Measurements from ENCODE around the gene VSIG10. TPM values are rescaled to one million over a fixed set of nuclear protein-coding genes. Genes with fewer than 3 reads are reported as not detected.
A peak's percentile ranks its signal among the peaks of the same experiment; 100 is the strongest.

Gene VSIG10
- total RNA-seq, 1 experiment from 2014 or later, result 56.2 TPM

DNA sequence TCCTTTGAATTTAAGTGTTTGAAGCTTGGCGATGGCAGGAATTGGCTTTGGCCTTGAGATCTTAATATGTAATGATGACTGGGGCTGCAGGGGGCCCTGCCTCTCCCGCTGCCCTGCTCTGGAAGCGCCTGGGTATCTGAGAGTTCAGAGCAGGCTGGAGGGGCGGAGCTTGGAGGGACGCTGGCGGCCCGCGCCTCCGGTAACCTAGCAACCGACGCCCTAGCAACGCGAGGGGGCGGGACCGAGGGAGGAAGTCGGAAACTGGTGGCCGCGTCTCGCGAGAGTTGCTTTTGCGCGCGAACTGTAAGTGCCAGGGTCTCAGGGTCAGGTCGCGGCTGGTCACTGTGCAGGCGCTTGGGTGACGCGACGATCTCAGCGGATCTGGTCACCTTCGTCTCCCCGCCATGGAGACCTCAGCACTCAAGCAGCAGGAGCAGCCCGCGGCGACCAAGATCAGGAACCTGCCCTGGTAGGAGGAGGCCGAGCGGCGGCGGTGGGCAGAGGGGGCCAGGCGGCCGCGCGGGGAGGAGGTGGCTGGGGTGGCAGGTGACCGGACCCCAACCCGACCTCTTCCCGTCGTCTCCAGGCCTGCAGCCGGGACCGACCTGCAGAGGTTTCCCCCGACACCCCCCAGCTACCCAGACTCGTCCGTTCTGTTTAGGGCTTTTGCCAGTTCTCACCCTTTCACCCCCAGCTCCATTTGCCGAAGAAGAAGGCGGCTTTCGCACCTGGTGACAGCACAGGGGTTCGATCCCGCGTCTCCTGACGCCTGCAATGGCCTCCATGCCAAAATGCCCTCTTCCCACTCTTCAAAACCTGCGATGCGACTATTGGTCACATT is 87.2 kb downstream of the VSIG10 start, which contains the start of gene RFC5:
RFC5 (plus strand) TSS at position 280 of the 841 bp plus-strand sequence; CDS start at position 405, 125 bp downstream.
- no TSS peak for BruUV-seq (replicated peaks)
- Histone ChIP-seq H3K9me3 (ENCODE audit: control insufficient read depth, insufficient read depth, low read depth, low read length) (no peaks in the 10 kb centered on the region), H3K27me3 (ENCODE audit: control insufficient read depth, insufficient read depth, low read length) (no peaks in the 10 kb centered on the region), H3K36me3 (ENCODE audit: control insufficient read depth, insufficient read depth, low read length) (peaks cover 4% of the 10 kb centered on the region), H3K4me1 (ENCODE audit: control insufficient read depth, insufficient read depth, low read length) (peaks cover 10% of the 10 kb centered on the region), H3K4me3 (ENCODE audit: low read depth in 2 of 2, low read length in 2 of 2) (peak within 1 kb of the TSS; percentile 82 to 87), H3K27ac (ENCODE audit: low read length) (peak within 1 kb of the TSS; percentile 86)
- peak; percentile 100 for ATAC-seq
- peak; percentile 74 for DNase-seq (ENCODE audit: low read depth, low spot score)
- intact Hi-C loops (cut with micrococcal nuclease; ENCODE audit: unreplicated experiment) (loop anchor here (5.0 kb wide), 1 partner anchor 139 kb away; no protein-coding TSS in a partner anchor), in situ Hi-C loops (cut with HindIII; ENCODE audit: low pct_unique_long_range_greater_than_20kb, low sequenced_read_pairs) (no loop called here)
- POLR2A ChIA-PET, result interaction anchor here (0.6 to 1.2 kb wide), 2 partner anchors 17 to 48 kb away, joined by 5 to 8 read pairs; no protein-coding TSS in a partner anchor
- TF ChIP-seq POLR2AphosphoS5 (IDR thresholded peaks at IDR 0.05; ENCODE audit: low read depth, low read length), result peak; percentile 81
- TF ChIP-seq SIN3A (IDR thresholded peaks at IDR 0.05; ENCODE audit: borderline replicate concordance, insufficient read depth, low read depth, low read length), result peak; percentile 96; the same call in 1 of the 2 replicates
- TF ChIP-seq, protein P1, sequence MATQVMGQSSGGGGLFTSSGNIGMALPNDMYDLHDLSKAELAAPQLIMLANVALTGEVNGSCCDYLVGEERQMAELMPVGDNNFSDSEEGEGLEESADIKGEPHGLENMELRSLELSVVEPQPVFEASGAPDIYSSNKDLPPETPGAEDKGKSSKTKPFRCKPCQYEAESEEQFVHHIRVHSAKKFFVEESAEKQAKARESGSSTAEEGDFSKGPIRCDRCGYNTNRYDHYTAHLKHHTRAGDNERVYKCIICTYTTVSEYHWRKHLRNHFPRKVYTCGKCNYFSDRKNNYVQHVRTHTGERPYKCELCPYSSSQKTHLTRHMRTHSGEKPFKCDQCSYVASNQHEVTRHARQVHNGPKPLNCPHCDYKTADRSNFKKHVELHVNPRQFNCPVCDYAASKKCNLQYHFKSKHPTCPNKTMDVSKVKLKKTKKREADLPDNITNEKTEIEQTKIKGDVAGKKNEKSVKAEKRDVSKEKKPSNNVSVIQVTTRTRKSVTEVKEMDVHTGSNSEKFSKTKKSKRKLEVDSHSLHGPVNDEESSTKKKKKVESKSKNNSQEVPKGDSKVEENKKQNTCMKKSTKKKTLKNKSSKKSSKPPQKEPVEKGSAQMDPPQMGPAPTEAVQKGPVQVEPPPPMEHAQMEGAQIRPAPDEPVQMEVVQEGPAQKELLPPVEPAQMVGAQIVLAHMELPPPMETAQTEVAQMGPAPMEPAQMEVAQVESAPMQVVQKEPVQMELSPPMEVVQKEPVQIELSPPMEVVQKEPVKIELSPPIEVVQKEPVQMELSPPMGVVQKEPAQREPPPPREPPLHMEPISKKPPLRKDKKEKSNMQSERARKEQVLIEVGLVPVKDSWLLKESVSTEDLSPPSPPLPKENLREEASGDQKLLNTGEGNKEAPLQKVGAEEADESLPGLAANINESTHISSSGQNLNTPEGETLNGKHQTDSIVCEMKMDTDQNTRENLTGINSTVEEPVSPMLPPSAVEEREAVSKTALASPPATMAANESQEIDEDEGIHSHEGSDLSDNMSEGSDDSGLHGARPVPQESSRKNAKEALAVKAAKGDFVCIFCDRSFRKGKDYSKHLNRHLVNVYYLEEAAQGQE (IDR thresholded peaks at IDR 0.05; ENCODE audit: insufficient read depth in 1 of 2, low read depth in 2 of 2, low read length in 1 of 2), result peak in 1 of 2 experiments; percentile 48; a peak in 1 of 4 replicates
- no peak; the same call in 1 of the 2 replicates for TF ChIP-seq TCF7L2 (IDR thresholded peaks at IDR 0.05; ENCODE audit: low read depth, low read length)
- TF ChIP-seq, protein P2, sequence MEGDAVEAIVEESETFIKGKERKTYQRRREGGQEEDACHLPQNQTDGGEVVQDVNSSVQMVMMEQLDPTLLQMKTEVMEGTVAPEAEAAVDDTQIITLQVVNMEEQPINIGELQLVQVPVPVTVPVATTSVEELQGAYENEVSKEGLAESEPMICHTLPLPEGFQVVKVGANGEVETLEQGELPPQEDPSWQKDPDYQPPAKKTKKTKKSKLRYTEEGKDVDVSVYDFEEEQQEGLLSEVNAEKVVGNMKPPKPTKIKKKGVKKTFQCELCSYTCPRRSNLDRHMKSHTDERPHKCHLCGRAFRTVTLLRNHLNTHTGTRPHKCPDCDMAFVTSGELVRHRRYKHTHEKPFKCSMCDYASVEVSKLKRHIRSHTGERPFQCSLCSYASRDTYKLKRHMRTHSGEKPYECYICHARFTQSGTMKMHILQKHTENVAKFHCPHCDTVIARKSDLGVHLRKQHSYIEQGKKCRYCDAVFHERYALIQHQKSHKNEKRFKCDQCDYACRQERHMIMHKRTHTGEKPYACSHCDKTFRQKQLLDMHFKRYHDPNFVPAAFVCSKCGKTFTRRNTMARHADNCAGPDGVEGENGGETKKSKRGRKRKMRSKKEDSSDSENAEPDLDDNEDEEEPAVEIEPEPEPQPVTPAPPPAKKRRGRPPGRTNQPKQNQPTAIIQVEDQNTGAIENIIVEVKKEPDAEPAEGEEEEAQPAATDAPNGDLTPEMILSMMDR (IDR thresholded peaks at IDR 0.05), result no peak
- CTCF ChIA-PET, result no interaction called here

DNA sequence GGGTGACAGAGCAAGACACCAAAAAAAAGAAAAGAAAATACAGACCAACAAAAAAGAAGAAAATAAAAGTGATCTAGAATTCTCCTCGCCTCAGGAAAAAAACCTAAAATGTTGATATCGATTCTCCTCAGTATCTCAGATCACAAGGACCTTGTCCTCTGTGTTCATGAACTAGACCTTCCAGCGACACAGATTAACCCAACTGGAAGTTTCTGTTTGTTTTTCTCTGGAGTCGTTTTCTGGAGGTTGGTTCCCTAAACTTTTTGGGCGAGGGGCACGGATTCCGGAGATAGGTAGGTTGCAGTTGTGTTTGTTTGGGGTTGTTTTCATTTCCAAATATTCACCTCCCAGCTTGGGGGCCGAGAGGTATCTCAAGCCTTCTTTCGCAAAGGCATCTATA is 87.9 kb downstream of the VSIG10 start:
- BruUV-seq (replicated peaks), result no TSS peak
- ChIA-PET POLR2A (interaction anchor here (0.6 kb wide), 1 partner anchor 18 kb away, joined by 5 read pairs; no protein-coding TSS in a partner anchor), CTCF (no interaction called here)
- H3K27me3 ChIP-seq (ENCODE audit: control insufficient read depth, insufficient read depth, low read length), result no peaks in the 10 kb centered on the region
- ATAC-seq (no peak), DNase-seq (ENCODE audit: low read depth, low spot score) (no peak)
- peak overlapping the region; percentile 82 to 87 for H3K4me3 ChIP-seq (ENCODE audit: low read depth in 2 of 2, low read length in 2 of 2)
- intact Hi-C loops (cut with micrococcal nuclease; ENCODE audit: unreplicated experiment), result loop anchor here (5.0 kb wide), 1 partner anchor 139 kb away; no protein-coding TSS in a partner anchor
- in situ Hi-C loops (cut with HindIII; ENCODE audit: low pct_unique_long_range_greater_than_20kb, low sequenced_read_pairs), result no loop called here
- no peaks in the 10 kb centered on the region for H3K9me3 ChIP-seq (ENCODE audit: control insufficient read depth, insufficient read depth, low read depth, low read length)
- H3K36me3 ChIP-seq (ENCODE audit: control insufficient read depth, insufficient read depth, low read length), result peaks cover 4% of the 10 kb centered on the region
- H3K27ac ChIP-seq (ENCODE audit: low read length), result peak overlapping the region; percentile 61
- TF ChIP-seq, protein P1 (IDR thresholded peaks at IDR 0.05; ENCODE audit: insufficient read depth in 1 of 2, low read depth in 2 of 2, low read length in 1 of 2), result no peak
- TF ChIP-seq SIN3A (IDR thresholded peaks at IDR 0.05; ENCODE audit: borderline replicate concordance, insufficient read depth, low read depth, low read length) (no peak), POLR2AphosphoS5 (IDR thresholded peaks at IDR 0.05; ENCODE audit: low read depth, low read length) (no peak), TCF7L2 (IDR thresholded peaks at IDR 0.05; ENCODE audit: low read depth, low read length) (no peak)
- TF ChIP-seq, protein P2 (IDR thresholded peaks at IDR 0.05), result no peak
- H3K4me1 ChIP-seq (ENCODE audit: control insufficient read depth, insufficient read depth, low read length), result peaks cover 10% of the 10 kb centered on the region

Measured in Panc1 (cell line).